ENCODE data around the gene CISD3.

DNA sequence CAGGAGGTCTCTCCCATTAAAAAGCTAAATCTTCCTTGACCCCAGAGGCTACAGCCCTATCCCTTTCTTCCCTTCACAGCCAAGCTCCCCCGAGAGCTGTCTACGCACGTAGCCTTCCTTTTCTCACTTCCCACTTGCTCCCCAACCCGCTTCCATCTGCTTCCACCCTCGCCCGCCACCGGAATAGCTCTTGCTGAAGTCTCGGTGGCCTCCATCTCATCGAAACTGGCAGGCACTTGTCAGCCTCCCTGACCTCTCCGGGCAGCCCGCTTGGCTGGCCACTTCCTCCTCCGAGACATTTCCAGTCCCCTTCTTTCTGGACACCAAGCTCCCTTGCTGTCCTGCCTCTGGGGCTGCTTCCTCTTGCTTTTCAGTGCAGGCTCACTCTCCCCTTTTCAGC is 44.6 kb upstream of the CISD3 start:
- TF ChIP-seq KLF16 (tag by site-specific recombination; IDR thresholded peaks at IDR 0.05) (no peak), ZNF140 (tag by site-specific recombination; IDR thresholded peaks at IDR 0.05) (no peak), ZNF549 (tag by site-specific recombination; IDR thresholded peaks at IDR 0.05) (no peak), ZNF341 (tag by site-specific recombination; IDR thresholded peaks at IDR 0.05; ENCODE audit: low read depth) (no peak), BCL11A (tag by site-specific recombination; IDR thresholded peaks at IDR 0.05; ENCODE audit: low read depth) (no peak), MYNN (tag by site-specific recombination; IDR thresholded peaks at IDR 0.05; ENCODE audit: borderline replicate concordance) (no peak), ZNF37A (tag by site-specific recombination; IDR thresholded peaks at IDR 0.05) (no peak), ZFP3 (tag by site-specific recombination; IDR thresholded peaks at IDR 0.05; ENCODE audit: low read depth) (no peak)
- TF ChIP-seq, protein P1, sequence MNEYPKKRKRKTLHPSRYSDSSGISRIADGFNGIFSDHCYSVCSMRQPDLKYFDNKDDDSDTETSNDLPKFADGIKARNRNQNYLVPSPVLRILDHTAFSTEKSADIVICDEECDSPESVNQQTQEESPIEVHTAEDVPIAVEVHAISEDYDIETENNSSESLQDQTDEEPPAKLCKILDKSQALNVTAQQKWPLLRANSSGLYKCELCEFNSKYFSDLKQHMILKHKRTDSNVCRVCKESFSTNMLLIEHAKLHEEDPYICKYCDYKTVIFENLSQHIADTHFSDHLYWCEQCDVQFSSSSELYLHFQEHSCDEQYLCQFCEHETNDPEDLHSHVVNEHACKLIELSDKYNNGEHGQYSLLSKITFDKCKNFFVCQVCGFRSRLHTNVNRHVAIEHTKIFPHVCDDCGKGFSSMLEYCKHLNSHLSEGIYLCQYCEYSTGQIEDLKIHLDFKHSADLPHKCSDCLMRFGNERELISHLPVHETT (tag by site-specific recombination; IDR thresholded peaks at IDR 0.05): no peak
- TF ChIP-seq, protein P2, sequence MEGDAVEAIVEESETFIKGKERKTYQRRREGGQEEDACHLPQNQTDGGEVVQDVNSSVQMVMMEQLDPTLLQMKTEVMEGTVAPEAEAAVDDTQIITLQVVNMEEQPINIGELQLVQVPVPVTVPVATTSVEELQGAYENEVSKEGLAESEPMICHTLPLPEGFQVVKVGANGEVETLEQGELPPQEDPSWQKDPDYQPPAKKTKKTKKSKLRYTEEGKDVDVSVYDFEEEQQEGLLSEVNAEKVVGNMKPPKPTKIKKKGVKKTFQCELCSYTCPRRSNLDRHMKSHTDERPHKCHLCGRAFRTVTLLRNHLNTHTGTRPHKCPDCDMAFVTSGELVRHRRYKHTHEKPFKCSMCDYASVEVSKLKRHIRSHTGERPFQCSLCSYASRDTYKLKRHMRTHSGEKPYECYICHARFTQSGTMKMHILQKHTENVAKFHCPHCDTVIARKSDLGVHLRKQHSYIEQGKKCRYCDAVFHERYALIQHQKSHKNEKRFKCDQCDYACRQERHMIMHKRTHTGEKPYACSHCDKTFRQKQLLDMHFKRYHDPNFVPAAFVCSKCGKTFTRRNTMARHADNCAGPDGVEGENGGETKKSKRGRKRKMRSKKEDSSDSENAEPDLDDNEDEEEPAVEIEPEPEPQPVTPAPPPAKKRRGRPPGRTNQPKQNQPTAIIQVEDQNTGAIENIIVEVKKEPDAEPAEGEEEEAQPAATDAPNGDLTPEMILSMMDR (tag by site-specific recombination; IDR thresholded peaks at IDR 0.05): no peak
- TF ChIP-seq, protein P3, sequence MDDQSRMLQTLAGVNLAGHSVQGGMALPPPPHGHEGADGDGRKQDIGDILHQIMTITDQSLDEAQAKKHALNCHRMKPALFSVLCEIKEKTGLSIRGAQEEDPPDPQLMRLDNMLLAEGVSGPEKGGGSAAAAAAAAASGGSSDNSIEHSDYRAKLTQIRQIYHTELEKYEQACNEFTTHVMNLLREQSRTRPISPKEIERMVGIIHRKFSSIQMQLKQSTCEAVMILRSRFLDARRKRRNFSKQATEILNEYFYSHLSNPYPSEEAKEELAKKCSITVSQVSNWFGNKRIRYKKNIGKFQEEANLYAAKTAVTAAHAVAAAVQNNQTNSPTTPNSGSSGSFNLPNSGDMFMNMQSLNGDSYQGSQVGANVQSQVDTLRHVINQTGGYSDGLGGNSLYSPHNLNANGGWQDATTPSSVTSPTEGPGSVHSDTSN (CRISPR knock-in tag; IDR thresholded peaks at IDR 0.05): no peak

All from HEK293 (cell line).